NOMO-1 (cell line): Measurements from ENCODE around the gene PGC.

Source experiments
- DNase-seq, 2 experiments: peaks; one replicate each; lab custom pipeline; 2025; ENCODE audit not compliant: unreplicated experiment in 2 of 2; lab: John Stamatoyannopoulos, UW

Gene PGC

DNA sequence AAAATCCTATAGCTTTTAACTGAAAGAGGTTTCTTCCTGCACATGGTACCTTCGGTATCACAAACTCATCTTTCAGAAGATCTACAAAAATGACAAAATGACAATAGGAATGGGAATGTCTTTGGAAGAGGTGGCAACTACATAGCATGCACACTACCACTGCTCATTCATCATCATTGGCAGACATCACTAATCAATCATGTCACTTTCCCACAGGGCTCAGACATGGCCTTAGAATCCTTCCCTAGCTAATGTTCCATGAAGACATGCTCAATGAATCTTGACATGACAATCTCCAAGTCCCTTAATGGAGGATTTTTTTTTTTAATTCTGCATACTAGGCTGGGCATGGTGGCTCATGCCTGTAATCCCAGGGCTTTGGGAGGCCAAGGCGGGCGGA is 3.2 kb upstream of the PGC start:
- no peak for DNase-seq

DNA sequence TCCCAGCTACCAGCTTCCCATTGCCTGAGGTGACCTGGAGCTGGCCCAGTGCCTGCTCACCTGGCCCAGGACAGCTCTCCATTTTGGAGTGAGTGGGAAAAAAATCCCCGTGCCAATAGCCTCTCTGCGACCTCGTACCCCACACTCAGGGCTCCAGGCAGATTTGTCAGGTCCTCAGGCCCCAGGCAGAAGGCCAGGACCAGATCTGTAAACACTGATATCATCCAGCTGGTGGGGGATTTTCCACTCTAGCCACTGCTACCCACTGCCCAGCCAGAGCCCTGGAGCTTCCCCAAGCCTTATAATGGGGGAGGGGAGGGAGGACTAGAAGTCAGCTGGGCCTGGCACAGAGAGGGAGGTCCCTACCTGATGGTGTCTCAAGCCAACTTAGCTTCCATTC is 1.3 kb upstream of the PGC start:
- no peak for DNase-seq

DNA sequence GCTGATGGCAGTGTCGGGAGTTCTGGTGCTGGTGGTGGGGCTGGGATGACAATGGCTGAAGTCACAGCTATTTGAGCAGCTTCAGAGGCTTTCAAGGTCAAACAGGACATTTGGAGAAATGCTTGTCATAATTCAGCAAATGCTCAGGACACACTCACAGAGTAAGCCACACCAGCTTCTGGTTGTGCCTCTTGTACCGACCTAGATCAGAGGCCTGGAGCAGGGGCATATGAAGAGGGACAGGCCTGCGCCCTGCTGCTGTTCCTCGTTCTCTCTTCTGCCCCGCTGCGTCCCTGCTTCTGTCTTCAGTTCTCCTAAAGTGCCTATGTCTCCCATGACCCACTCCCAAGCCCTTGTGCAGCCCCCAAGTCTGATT is 893 bp upstream of the PGC start:
- DNase-seq, result no peak

DNA sequence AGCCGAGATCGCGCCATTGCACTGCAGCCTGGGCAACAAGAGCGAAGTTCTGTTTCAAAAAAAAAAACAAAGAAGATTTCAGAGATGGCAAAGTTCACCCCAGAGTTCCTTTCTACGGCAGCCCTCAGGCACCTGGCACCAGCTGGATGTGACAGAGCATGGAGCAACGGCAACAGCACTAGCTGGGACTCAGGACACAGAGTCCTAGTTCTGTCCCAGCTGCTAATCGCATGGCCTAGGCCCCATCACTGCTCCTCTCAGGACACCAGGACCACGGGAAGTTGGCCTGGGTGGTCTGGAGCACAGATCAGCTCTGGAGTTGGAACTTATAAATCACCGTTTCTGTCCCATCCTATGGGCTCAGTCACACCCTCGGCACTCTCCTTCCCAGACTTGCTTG is 1.1 kb downstream of the PGC start:
- DNase-seq, result no peak

DNA sequence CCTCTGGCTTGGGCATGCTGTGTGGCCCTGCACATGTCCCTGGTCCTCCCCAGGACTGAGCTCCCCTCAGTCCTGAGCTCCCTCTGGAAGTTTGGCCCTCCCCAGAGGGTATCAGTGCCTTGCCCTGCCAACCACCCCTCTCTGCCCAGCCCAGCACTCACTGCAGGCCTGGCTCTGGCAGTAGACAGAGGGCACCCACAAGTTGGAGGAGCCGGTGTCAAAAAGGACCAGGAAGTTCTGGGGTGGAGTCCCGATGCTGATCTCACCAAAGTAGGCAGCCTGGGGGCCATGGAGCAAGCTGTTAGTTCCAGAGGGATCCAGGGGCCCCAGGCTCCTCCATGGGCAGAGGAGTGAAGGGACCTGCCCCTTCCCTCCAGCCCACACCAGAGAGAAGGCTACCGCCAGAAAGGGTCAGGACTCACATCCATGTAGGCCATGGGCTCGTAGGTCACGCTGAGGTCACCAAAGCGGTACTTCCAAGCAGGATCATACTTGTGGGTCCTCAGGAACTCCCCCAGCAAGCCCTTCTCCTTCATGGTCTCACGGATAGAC is 2.9 kb downstream of the PGC start:
- no peak for DNase-seq

DNA sequence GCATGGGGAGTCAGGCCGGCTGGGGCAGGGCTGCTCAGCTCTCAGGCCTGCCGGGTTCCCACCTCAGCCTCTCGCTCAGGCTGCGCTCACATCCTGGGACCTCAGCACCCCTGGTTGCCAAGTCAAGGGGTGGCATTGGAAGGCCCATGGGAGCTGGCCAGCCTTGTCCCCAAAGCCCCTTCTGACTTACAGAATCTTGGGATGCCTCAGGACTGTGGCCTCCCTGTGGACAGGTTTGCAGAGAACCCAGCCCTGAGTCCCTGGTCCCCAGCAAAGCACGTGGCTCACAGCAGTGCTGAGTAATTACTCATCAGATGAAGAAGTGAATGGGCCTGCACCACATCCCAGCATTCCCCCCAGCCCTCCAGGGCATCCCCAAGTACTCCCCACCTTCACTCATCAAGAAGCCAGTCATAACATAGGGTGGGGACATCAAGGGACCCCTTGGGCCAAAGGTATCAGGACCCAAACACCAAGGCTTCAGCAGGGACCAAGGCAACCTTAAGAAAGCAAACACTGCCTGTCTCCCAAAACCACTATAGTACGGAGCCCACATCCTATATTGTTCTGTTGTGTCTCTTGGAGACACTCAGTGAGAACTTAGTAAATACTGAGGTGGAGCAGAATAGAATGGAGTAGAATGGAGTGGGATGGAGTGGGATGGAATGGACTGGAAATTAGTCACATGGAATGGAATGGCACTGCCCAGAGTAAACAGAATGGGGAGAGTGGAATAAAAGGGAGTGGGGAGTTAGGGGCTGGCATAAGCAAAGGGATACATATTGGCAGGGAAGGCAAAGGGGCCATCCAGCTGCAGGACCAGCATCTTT is 3.6 kb downstream of the PGC start:
- DNase-seq, result no peak

DNA sequence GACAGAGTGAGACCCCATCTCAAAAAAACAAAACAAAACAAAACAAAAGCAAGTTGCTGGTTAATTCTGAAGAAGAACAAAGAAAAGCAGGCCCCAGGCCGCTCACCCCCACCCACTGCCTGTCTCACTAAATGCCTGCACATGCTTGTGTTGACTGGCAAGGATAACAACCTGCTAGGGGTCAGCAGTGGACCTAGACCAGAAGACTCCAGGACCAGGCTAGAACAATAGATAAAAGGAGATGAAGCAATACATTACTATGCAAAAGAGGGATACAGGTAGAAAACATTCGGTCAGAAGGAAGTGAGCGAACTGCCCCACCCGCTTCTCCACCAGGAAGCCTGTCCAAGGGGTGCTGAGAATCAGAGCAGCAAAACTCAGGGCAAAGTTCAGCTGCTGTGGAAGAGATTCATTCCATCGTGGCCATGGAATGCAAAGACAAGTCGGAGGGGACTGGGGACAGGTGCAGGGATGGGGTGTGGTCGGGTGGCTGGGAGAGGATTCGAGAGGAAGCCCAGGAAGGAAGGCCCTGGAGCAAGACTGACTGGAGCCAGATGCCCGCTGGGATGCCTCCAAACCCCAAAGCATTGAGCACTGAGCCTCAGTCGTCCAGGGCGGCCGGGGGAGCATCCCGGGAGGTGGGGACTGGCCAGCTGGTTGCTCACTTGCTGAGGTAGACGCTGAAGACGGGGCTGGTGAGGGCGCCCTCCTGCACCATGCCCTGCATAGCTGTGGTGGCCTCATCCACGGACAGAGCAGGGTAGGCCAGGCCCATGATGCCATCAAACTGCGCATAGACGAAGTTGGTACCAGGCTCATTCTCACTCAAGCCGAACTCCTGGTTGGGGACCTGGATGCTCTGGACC is 5.3 kb downstream of the PGC start:
- DNase-seq, result no peak

DNA sequence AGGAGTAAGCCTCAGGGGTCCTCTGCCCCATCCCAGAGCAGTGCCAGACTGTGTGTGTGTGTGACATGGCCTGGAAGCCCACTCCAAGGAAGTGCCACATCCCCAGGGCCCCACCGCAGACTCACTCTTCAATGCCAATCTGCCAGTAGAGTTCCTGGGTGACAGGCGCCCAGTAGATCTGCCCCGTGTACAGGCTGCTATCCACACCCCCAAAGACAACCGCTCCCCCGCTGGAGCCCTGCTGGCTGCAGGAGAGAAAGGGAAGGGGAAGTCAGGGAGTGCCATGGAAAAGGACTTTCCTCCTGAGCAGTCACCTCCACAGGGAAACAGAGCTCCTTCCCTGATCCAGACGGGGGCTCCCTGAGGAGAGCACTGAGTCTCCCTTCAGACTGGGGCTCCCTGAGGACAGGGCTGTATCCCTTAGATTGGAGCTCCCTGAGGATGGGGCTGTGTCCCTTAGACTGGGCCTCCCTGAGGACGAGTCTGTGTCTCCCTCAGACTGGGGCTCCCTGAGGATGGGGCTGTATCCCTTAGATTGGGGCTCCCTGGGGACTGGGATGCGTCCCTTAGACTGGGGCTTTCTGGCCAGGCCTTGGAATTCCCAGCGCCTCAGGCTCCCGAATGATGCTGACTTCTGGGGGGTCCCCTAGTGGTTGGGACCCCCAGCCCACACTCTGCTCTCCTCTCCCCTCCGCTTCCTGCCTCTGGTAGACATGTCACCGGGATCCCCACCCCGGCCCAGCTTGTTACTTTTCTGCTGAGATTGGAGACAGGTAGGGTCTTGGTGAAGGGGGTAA is 6.6 kb downstream of the PGC start:
- DNase-seq, result no peak

DNA sequence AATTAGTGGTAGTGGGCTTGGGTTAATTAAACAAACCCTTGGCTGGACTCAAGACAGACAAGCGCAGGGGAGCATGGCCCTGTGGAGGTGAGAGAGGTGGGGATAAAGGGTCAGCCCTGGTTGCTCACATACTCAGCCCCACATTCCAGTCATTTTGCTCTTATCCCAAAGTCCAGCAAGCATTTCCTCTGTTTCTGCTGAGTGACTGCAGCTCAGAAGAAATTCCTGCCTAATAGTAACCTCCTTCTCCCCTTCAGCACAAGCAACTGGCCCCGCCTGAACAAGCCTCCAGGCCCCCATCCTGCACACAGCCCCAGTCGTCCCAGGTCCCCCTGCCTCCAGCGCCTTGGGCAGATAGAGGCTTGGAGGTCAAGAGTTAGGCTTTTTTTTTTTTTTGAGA is 8.2 kb downstream of the PGC start:
- DNase-seq, result no peak

DNA sequence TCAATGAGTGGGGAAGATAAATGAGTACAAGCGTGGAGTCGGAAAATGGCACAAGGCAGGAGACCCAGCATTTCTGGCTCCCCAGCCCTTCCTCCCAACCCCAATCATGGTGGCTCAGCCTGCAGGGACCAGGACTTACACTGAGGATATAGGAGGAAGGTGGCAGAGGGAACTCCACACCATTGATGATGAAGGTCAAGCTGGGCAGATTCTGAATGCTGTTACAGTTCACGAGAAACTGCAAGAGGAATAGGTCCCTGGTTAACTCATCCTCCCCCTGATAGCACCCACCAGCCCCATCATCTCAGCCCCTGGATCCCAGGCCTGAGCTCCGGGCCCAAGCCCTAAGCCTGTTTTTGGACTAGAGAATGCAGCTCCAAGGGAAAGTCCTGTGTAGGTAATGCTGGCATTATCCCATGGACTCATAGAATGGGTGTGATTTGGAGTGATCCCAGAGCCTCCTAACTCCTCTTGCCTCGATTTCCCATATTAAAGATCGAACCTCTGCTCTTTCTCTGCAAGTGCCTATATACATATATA is 9.5 kb downstream of the PGC start:
- no peak for DNase-seq

DNA sequence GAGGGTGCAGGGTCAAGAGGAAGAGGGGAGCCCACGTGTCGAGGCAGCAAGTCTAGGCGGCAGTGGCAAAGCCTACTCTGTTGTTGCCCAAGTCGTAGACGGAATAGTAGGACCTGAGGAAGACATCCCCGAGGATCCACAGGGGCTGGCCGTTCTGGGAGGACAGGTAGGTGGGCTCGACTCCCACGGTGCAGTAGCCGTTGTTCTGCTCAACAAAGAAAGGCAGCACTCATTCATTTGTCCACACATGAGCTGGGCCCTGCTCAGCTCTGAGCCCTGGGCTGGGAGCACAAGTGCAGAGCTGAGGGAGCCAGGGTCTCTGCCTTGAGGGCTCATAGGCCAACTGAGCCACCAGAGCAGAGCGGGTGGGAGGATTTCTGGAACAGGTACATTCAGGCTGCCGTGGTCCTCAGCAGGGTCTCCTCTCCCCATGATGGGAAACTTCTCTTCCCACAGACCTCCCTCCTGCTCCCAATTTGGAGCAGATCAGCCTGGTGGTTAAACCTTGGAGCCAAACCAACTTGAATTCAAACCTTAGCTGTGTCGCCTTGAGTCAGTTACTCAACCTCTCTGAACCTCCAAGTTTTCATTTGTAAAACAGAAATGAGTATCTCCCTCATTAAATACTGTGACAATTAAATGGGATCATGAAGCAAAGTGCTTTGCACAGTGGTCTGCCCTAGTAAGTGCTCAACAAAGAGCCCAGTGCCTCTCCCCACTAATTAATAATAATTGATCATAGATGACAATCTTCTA is 10.2 kb downstream of the PGC start:
- DNase-seq, result no peak

DNA sequence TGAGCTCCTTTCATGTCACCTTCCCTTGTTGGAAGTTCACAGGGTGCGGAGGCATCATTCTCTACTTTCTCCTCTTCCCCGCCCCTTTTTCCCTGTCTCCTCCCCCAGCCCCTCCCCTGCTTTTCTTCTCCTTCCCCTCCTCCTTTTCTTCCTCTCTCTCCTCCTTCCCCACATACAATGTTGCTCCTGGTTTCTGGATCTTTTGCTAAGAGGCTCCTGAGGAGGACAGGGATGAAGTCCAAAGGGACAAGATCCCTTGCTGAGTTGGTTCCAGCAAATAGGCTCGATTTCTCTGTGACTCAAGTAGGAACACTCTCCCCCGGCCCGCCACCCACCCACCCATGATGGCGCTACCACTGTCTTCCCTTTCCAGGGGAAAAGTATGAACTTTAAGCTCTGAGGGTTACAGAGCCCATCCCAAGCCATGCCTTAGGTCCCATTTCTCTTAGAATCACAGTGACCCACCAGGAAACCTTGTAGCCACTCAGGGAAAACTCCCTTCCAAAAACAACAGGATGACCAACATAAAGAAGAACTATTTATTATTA is 10.9 kb downstream of the PGC start:
- DNase-seq, result no peak

DNA sequence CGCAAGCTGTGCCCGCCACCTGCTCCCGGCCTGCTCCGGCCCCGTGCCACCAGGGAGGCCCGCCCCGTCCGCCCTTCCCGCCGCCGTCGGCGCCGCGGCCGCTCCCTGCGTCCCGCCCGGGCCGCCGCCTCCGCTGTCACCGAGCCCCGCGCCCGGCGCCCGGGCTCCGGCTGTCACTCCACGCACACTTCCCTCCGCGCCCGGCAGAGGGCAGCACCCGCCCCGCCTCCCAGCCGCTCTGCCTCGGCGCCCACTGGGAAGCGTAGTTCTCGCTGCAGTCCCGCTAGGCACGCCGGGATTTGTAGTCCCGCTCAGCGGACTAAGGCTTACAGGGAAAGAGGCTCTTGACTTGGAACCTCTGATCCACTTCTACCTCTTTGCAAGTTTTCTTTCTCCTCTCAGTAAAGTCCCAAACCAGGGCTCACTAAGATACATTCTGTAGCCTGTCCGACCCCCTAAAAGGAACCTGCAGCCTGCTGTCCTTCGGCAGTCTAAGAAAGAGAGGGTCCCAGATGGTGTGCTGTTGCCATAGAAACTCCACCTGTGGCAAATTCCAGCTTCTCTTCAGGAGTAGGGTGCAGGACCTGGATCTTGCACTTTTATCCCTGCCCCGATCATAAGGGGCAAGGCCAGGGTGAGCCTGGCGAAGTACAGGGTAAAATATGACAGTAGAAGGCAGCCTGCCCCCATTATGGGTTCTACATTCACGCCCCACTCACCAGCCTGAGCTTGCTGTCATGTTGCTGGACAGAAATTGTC is 11.6 kb downstream of the PGC start, which contains the start of gene TFEB:
Gene TFEB (minus strand): TSS at position 182 of the 759 bp plus-strand sequence. CDS start 44,395 bp downstream, outside the sequence.
- peak; percentile 86 to 89 for DNase-seq

DNA sequence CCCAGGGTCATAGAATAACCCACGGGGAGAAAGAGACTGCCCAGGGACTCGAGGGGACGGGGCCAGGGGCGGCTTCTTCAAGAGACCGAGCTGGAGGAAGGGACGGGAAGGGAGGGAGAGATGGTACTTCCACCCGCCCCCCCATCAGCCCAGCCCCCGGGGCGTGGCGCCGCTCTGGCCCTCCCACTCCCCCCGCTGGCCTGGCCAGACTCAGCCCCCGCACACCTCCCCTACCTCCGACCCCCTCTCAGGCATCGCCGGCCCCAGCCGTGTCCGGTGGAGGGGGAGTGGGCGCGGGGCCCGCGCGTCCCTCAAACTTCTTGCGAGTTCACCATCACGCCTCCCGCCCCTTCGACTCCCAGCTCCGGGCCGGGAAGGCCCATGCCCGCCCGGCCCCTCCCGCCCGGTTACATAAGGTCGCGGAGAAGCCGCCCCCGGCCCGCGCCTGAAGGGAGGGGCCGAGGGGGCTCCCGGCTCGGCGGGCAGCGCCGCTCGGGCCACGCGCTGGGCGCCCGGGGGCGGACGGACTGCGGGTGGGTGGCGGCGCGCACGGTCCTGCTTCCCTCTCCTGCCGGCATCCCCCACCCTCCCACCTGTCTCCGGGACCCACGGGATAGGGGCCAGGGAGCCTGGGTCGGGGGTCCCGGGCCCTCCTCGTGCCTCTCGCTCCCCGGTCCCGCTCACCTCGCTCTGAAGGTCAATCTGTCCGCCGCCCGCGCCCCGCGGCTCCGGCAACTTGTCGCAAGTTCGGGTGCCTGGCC is 12.4 kb downstream of the PGC start:
- DNase-seq, result peak; percentile 42 to 48

DNA sequence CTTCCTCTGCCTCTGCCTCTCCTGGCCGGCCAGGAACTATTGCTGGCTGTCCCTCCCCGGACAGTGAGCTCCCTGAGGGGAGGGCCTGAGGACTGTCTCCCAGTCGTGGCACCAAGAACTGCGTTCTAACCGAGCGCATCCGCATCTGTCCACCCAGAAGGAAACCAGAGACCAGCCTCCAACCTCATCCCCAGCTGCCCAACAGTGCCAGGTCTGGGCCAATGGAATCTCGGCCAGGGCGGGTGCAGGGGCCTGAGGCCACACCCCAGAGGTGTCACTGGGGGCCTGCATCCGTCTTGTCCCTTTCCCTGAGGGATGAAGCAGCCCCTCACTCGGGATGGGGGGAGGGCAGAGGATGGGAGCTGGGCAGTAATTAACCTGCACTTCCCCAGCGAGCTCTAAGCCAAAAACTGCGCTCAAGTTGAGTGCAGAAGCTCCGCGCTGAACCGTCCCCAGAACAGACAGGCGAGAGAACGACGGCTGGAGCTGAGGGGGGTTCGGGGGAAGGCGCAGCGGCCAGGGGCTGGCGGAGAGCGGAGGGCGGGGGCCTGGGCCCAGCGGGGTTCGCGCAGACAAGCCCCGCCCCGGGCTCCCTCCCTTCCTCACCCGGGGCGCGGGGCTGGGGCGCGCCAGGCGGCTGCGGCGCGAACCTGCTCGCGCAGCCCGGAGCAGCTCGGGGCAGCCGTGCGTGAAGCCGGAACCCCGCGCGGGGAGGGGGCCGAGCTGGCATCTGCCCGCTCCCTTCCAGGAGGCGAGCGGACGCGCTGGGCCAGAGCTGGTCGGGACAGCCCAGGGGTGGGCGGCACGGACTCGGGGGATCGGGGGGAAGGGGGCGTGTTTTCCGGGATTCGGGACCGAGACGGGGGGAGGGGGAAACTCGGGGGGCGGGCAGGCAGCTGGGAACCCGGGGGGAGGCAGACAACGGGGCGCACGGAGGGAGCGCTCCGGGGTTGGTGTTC is 13.2 kb downstream of the PGC start:
- peak; percentile 51 to 61 for DNase-seq

DNA sequence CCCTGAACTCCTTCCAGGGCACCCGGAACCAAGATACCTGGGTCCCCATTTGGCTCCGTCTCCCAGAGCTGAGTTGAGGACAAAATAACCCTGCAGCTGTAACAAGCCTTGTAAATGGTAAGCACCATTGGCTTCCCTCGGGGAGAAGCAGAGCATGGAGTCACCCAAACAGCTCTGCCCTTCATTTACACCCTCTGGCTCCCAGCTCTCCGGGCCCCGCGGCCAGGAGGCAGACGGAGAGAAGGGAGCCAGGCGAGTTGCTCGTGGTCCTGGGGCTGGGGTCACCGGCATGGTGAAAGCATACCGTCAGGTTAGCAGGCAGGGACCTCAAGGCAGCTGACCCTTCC is 13.9 kb downstream of the PGC start:
- DNase-seq, result no peak
